Lung (tissue), 12 donors: ENCODE measurements around the gene B3GNT3. TPM values are rescaled to one million over a fixed set of nuclear protein-coding genes. Genes with fewer than 3 reads are reported as not detected.

ENCODE experiments used
- ATAC-seq: fragments of 200-7000 bp; cut with Tn5 transposase; one replicate; pipeline ENCODE4 v1.9.1; 2020; ENCODE audit warnings: moderate number of reproducible peaks; ENCODE audit not compliant: insufficient read depth, low FRiP score
- DNase-seq, 3 donors: peaks; one replicate each; pipeline ENCODE4 v3.0.0-alpha.2; 2013 to 2017
- H3K27ac ChIP-seq, 2 donors: one replicate each; pipeline ENCODE4 v1.5.1; 2013; ENCODE audit warnings: mild to moderate bottlenecking in 2 of 2, moderate library complexity in 2 of 2, control low read depth in 1 of 2, inconsistent platforms in 1 of 2, low read depth in 1 of 2, low read length in 1 of 2
- H3K27me3 ChIP-seq, 3 donors: one replicate each; pipeline ENCODE4 v1.5.1; 2013; ENCODE audit warnings: low read length in 2 of 3; ENCODE audit not compliant: control insufficient read depth in 3 of 3, insufficient read depth in 3 of 3
- H3K36me3 ChIP-seq, 4 donors: one replicate each; pipeline ENCODE4 v1.5.1; 2013; ENCODE audit warnings: low read length in 4 of 4, mild to moderate bottlenecking in 1 of 4, moderate library complexity in 1 of 4; ENCODE audit not compliant: control insufficient read depth in 4 of 4, insufficient read depth in 4 of 4
- H3K4me1 ChIP-seq, 5 donors: one replicate each; pipeline ENCODE4 v1.5.1; 2013; ENCODE audit warnings: low read length in 5 of 5, mild to moderate bottlenecking in 2 of 5, moderate library complexity in 1 of 5; ENCODE audit not compliant: control insufficient read depth in 5 of 5, insufficient read depth in 5 of 5
- H3K4me3 ChIP-seq: one replicate; pipeline ENCODE4 v1.5.1; 2013; ENCODE audit warnings: mild to moderate bottlenecking, control low read depth, moderate library complexity
- H3K9ac ChIP-seq, 2 donors: one replicate each; pipeline ENCODE4 v1.5.1; 2013; ENCODE audit warnings: low read length in 2 of 2, control low read depth in 1 of 2; ENCODE audit not compliant: insufficient read depth in 1 of 2
- H3K9me3 ChIP-seq, 4 donors: one replicate each; pipeline ENCODE4 v1.5.1; 2013; ENCODE audit warnings: low read length in 3 of 4, mild to moderate bottlenecking in 1 of 4, moderate library complexity in 1 of 4; ENCODE audit not compliant: control insufficient read depth in 4 of 4, insufficient read depth in 3 of 4
- CTCF ChIP-seq: IDR thresholded peaks from 2 replicates; pipeline ENCODE4 v1.5.1; 2012; ENCODE audit warnings: mild to moderate bottlenecking; ENCODE audit errors: control extremely low read depth, extremely low read depth
- WGBS, 2 donors: extraction: QIAGEN DNeasy Blood & Tissue Kit; methylation state at CpG; one replicate each; pipeline ENCODE4 v1.1.7; 2013; 5-methylcytosine and 5-hydroxymethylcytosine counted together
- polyA plus RNA-seq, 2 donors: library from polyadenylated mRNA; stranded (reverse); fragments of 200-250 nt; gene quantifications; one replicate each; pipeline ENCODE4 v1.2.1, GENCODE V29; 2013
- total RNA-seq, 2 donors: library from RNA; depleted of rRNA in 1 of 2; stranded (reverse); fragments of >200 nt in 1 of 2; gene quantifications; one replicate each; pipeline ENCODE4 v1.2.1, GENCODE V29; 2014 to 2021
- donor health status: control.
- donor health status: control.
- donor health status: Bipolar disorder and iron deficiency.
- donor health status: healthy.
- donor health status: DM: yes; HTN: yes; CAD: no.

The B3GNT3 gene
- total and polyA plus RNA-seq, 4 donors = 1.00 to 3.0 (median 2.0) TPM

- ATAC-seq = no peak
- TF ChIP-seq CTCF = no peak
- 75 to 88% methylated on average over 1 of the region's 1 CpG for WGBS, 2 donors
Observed at GRCh38 chr19:17755443-17755890, 39.5 kb upstream of the B3GNT3 start.

GRCh38 chr19:17755977-17756670, 38.8 kb upstream of the B3GNT3 start:
- no peaks in the 10 kb centered on the region for H3K36me3 ChIP-seq
- peaks cover 0 to 5% (median 0%) of the 10 kb centered on the region in 5 donors for H3K4me1 ChIP-seq
- 66 to 80% methylated on average over 12 of the region's 12 CpGs for WGBS, 2 donors
- no peaks in the 10 kb centered on the region for H3K9me3 ChIP-seq
- no peak for TF ChIP-seq CTCF
- H3K9ac ChIP-seq = no peak overlapping the region
- DNase-seq (peak in 2 of 3 donors; percentile 41 to 49), ATAC-seq (no peak)
- H3K27ac ChIP-seq = no peak overlapping the region
- no peaks in the 10 kb centered on the region for H3K27me3 ChIP-seq
- no peak overlapping the region for H3K4me3 ChIP-seq

More at GRCh38 chr19:17755443-17755890, 39.5 kb upstream of the B3GNT3 start:
- Histone ChIP-seq H3K27me3 (no peaks in the 10 kb centered on the region), H3K9me3 (no peaks in the 10 kb centered on the region), H3K9ac (no peak overlapping the region), H3K4me1 (peaks cover 0 to 5% (median 0%) of the 10 kb centered on the region in 5 donors), H3K4me3 (no peak overlapping the region), H3K36me3 (no peaks in the 10 kb centered on the region), H3K27ac (no peak overlapping the region)
- no peak for DNase-seq

- DNase-seq (peak; percentile 35 to 55 (median 39)), ATAC-seq (no peak)
- Histone ChIP-seq H3K4me3 (no peak overlapping the region), H3K9me3 (no peaks in the 10 kb centered on the region), H3K9ac (no peak overlapping the region), H3K27ac (no peak overlapping the region), H3K4me1 (peaks cover 0 to 5% (median 0%) of the 10 kb centered on the region in 5 donors), H3K27me3 (no peaks in the 10 kb centered on the region), H3K36me3 (no peaks in the 10 kb centered on the region)
- no peak for TF ChIP-seq CTCF
- 27 to 64% methylated on average over 8 to 9 of the region's 9 CpGs for WGBS, 2 donors
Observed at GRCh38 chr19:17757125-17757524, 37.8 kb upstream of the B3GNT3 start.
